ENCODE measurements around the gene RGS7.
"Not testable (repeated sequence)": the region's sequence is repeated elsewhere in the genome, so short reads cannot be mapped to it uniquely, and the experiment has no call there.

Gene RGS7

GRCh38 chr1:241270016-241270415 lies 87.0 kb downstream of the RGS7 start:
- DNase-seq, result no peak

- DNase-seq, result no peak
These were observed 87.9 kb downstream of the RGS7 start for GRCh38 chr1:241269116-241269515.

- no peak for DNase-seq
These were observed 90.9 kb downstream of the RGS7 start for GRCh38 chr1:241266121-241266520.

GRCh38 chr1:241265428-241265827 lies 91.6 kb downstream of the RGS7 start:
- peak; percentile 82 for DNase-seq

GRCh38 chr1:241263346-241263745 lies 93.7 kb downstream of the RGS7 start:
- no peak for DNase-seq

GRCh38 chr1:241253471-241253870 lies 103.5 kb downstream of the RGS7 start:
- peak; percentile 24 for DNase-seq

GRCh38 chr1:241250465-241250864 lies 106.5 kb downstream of the RGS7 start:
- DNase-seq, result no peak

GRCh38 chr1:241240069-241240468 lies 116.9 kb downstream of the RGS7 start:
- no peak for DNase-seq

- DNase-seq, result no peak
These were observed 119.1 kb downstream of the RGS7 start for GRCh38 chr1:241237873-241238272.

- DNase-seq, result no peak
These were observed 121.6 kb downstream of the RGS7 start for GRCh38 chr1:241235256-241235897.

GRCh38 chr1:241229711-241230110 lies 127.3 kb downstream of the RGS7 start:
- no peak for DNase-seq

- no peak for DNase-seq
These were observed 127.8 kb downstream of the RGS7 start for GRCh38 chr1:241229216-241229615.

- no peak for DNase-seq
These were observed 128.7 kb downstream of the RGS7 start for GRCh38 chr1:241228339-241228738.

- DNase-seq, result no peak
These were observed 131.3 kb downstream of the RGS7 start for GRCh38 chr1:241225741-241226140.

GRCh38 chr1:241224189-241224588 lies 132.8 kb downstream of the RGS7 start:
- not testable (repeated sequence) for DNase-seq

GRCh38 chr1:241222813-241223212 lies 134.2 kb downstream of the RGS7 start:
- DNase-seq, result not testable (repeated sequence)

GRCh38 chr1:241221319-241221718 lies 135.7 kb downstream of the RGS7 start:
- DNase-seq, result no peak

GRCh38 chr1:241220913-241221312 lies 136.1 kb downstream of the RGS7 start:
- not testable (repeated sequence) for DNase-seq

GRCh38 chr1:241219449-241219848 lies 137.6 kb downstream of the RGS7 start:
- DNase-seq, result no peak

- no peak for DNase-seq
These were observed 139.5 kb downstream of the RGS7 start for GRCh38 chr1:241217516-241217915.

GRCh38 chr1:241215683-241216082 lies 141.3 kb downstream of the RGS7 start:
- no peak for DNase-seq

GRCh38 chr1:241215203-241215602 lies 141.8 kb downstream of the RGS7 start:
- peak; percentile 9 for DNase-seq

- peak; percentile 30 for DNase-seq
These were observed 143.9 kb downstream of the RGS7 start for GRCh38 chr1:241213139-241213538.

GRCh38 chr1:241212628-241213027 lies 144.4 kb downstream of the RGS7 start:
- no peak for DNase-seq

GRCh38 chr1:241208910-241209379 lies 148.1 kb downstream of the RGS7 start:
- no peak for DNase-seq

All from HCEC 1CT (cell line).